GM19023 (cell line): Measurements from ENCODE around the gene PRRT4.

Experiments used
- ATAC-seq: cut with Tn5 transposase; IDR thresholded peaks from one replicate; pipeline ENCODE4 v1.9.1; 2021; ENCODE audit warnings: mild to moderate bottlenecking, moderate library complexity; ENCODE audit not compliant: unreplicated experiment

PRRT4 gene

DNA sequence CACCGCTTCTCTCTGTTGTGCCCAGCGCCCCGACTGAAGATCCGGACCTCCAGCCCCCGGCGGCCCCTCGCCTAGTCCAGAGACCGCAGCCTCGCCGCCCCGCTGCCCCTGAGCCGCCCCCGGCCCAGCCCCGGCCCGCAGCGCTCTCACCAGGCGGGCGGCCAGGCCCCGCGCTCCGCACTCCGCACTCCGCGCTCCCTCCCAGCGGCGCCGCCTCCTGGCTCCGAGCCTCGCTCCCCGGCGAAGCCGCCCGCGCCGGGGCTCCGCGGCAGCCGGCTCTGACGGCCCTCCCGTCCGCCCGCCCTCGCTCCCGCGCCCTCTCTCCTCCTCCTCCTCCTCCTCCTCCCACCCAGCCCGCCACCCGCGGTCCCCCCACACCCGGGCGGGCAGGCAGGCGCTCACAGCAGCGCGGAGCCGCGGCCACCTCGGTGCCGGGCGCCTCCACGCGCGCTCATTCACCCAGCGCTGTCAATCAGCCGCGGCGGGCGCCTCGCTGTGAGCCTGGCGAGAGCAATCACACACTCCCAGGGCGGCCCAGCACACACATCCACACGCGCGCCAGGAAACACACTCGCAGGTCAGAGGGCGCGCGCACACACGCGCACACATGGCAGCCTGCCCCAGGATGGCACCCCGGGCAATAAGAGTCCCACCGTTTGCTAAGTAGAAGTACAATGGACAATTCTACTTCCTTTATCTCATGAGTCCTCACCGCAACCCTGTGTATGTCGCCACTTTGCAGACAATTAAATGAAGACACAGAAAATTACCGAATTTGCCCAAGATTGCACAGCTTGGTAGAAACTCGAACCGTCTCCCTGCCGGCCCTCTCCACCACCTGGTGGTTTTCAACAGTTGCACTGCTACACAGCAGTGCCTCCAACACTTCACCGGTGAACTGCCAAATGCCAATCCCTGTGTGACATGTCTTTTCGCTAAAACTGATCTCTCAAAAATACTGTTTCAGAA lies at the start of gene PRRT4:
TSS of gene PRRT4 (minus strand) at position 280 of the 969 bp plus-strand sequence.
- no peak for ATAC-seq

DNA sequence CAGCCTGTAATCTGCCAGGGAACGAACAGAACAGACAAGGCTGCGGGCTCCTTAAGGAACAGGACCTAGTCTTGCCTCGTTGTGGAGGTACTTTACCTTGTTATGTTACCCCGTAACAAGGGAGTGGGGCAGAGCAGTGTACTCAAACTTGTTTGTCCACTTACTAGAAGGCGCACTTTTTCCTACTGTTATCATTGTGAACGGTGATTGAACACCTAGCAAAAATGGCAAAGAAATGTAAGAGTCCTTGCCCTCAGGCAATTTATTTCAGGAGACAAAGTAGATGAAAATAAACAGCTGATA lies 48.9 kb upstream of the PRRT4 start:
- no peak for ATAC-seq

DNA sequence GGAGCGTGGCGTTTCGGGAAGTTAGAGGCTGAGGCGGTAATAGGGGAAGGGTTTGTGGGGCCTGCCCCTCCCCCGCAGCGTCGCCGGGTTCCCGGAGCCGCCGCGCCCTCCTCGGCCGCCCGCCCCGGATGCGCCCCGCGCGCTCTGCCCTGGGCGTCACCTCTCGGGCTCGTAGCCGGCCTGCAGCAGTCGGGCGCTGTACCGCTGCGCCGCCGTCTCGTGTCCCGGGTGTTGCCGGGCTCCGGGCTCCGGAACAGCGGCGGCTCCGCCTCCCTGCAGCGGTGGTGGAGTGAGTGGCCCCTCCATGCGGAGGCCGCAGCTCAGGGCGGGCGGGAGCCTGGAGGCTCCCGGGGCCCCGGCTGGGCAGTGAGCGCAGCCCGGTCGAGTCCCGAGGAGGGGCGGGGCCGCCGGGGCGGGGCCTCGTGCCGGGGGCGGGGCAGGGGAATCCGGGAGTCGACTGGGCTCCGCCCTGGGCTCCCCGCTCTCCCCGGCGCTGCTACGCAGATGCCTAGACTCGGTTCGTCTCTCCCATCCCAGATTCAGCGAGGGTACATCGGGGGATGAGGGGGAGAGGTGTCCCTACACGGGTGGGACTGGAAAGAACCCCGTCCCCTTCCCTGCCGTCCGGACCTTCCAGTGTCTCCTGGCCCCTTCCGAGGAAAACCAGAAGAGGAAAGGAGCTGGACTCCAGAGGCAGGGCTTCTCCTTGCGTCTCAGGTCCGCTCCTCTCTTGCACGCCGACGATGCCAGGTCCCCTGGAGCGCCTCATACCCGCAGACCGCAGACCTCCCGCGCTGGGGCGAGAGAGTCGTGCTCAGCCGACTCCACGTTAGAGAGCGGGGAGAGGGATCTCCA lies 48.3 kb upstream of the PRRT4 start, which contains the start of gene IMPDH1:
TSS of gene IMPDH1 (minus strand) at position 387 of the 855 bp plus-strand sequence. CDS start at position 306, 81 bp downstream.
- ATAC-seq, result peak; percentile 80

DNA sequence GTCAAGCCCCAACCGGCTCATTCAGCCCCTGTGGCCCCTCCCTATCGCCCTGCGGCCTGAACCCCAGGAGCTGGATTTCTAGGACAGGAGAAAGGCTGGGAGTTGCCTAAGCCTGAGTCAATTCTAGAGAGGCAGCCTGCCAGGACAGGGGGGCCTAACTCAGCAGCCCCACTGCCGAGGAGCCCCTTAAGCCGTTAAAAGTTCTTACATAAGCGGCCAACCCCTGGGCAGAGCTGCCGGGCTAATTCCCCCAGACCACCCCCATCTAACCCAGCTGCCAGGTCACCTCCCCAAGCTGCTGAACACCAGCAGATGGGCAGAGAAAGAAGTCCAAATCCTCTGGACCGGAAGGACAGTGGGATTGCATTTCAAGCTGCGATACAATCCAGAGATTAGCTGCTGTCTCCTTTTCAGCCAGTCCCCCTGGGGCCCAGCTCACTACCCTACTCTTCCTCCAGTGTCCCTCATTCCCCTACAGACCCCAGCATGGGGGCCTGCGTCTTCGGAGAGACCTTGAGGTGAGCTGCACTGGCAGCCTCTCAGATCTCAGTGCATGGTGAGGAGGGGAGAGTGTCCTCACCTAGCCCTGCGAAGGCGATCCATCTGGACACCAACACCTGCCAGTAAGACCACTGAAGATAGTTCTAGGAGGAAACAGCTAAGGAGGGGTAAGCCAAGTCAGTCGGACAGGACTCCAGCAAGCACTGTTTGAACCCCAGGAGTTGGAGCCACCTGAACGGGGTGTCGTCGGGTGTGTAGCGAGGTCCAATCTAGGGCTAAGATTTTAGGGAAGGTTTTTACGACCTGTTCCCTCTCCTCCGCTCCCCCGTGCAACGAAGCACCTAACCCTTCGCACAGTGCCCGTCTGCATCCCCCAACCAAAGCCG lies 47.5 kb upstream of the PRRT4 start:
- no peak for ATAC-seq

GRCh38 chr7:128407751-128408708 lies 46.5 kb upstream of the PRRT4 start:
- ATAC-seq, result no peak

- no peak for ATAC-seq
These were observed 45.7 kb upstream of the PRRT4 start for GRCh38 chr7:128407233-128407589.

- ATAC-seq, result no peak
These were observed 45.1 kb upstream of the PRRT4 start for GRCh38 chr7:128406314-128407232.

DNA sequence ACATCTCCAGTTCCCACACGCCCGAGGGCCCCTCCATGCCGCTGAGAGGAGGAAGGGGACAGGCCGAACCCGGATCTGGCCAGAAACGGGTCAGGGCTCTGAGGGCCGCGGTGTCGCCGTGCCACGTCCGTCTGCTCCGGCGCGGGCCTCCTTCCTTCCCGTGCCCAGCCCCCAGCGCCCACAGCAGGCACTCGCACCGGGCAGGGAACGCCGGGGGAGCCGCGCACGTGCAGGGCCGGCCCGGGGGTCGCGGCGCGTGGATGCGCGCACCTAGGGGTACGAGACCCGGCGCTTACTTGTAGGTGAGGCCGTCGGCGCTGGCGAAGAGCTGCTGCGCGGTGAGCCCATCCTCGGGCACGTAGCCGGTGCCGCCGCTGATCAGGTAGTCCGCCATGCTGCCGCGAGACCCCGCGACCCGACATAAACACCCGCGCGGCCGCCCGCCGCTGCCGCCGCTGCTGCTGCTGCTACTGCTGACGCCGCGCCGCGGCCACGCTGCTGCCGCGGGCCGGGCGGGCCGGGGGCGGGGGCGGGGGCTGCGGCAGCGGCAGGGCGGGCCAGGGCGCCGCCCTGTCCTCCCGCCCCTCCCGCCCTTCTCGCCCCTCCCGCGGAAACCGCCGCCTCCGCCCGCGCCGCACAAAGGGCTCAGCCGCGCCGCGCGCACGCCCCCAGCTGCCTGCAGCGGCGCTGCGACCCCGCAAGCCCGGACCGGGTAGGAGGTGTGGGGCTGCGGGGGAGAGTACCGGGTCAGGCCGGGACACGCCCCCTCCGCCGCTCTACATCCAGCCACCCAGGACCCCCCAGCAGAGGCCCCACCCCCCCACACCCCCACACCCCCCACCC lies 44.2 kb upstream of the PRRT4 start:
- ATAC-seq, result no peak

GRCh38 chr7:128404886-128405470 lies 43.5 kb upstream of the PRRT4 start:
- no peak for ATAC-seq

- no peak for ATAC-seq
These were observed 42.7 kb upstream of the PRRT4 start for GRCh38 chr7:128404143-128404681.

DNA sequence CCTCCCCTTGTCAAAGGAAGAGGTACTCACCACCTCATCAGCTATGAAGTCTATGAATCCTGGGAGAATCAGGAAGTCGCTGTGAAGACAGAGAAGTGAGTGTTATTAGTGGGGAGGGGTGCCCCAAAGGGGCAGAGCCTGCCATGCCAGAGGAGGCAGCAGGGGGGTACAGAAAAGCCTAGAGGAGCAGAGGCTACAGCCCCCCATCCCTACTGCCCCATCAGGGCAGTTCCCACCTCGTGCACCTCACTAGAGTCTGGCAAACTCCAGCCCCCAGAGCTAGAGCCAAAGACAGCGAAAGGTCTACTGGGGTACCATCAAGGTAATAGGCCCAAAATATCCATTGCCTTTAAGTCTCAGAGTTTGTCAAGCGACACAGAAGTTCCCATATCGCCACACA lies 42.2 kb upstream of the PRRT4 start:
- ATAC-seq, result no peak

DNA sequence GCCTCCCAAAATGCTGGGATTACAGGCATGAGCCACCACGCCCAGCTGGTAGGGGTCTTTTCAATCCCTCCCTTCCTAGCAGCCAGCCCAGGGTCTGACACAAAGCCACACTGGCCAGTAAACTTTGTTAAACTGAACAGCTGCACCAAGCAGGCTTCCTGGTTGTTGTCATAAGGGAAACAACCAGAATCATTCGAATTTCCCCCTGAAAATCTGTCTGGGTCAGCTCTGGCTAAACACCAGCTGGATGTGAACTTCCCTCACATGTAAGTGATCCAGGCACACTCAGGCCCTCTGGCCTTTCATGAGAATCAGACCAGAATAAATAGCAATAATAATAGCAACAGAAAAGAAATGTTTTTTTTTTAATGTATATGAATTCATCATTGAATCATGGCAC lies 40.9 kb upstream of the PRRT4 start:
- ATAC-seq, result no peak

DNA sequence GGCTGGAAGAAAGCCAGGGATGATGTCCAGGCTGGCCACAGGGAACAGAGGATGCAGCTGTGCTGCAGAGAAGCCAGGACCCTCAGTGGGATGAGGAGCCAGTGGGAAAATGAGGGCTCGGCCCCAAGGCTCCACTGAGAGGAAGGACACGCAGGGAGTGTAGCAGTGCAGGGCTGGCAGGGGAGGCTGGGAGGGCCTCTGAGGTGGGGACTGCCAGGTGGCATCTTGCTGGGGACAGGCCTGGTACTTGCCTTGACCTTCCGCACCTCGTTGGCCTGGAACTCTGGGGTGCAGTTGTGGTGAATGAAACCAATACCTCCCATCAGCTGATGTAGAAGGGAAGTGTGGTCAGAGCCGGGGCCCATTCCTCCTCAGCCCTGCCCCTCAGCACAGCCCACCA lies 39.1 kb upstream of the PRRT4 start:
- ATAC-seq, result no peak

DNA sequence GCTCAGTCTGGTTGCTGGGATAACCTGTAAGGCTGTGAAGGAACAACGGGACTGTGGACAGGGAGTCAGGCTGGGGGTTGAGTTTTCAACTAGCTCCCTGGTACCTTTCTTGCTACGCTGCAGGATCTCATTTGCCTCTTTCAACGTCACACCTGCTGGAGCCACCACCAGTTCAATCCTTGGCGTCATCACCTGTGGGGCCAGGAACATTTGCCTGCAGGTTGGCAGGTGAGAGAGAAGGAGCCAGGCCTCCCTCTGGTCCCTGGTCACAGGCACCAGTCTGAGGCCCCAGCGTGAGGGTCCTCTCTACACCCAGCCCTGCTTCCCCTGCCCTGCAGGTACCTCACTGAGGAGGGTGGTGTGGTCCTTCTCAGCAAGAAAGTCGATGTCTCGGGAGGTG lies 38.5 kb upstream of the PRRT4 start:
- no peak for ATAC-seq

DNA sequence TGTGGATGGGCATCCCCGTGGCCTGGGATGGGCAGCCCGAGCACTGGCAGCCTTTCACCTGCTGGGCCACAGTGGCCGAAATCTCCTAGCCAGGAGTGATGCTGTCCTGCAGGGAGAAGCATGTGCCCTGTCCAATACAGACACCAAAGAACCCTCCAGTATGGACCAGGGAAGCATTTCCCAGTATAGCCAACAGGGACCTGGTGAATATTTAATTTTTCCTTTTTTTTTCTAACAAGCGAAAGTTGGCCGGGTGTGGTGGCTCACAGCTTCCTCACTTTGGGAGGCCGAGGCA lies 37.3 kb upstream of the PRRT4 start:
- ATAC-seq, result no peak

- ATAC-seq, result peak; percentile 49
These were observed 36.7 kb upstream of the PRRT4 start for GRCh38 chr7:128398016-128398840.
